ENCODE measurements around the gene STK32A. TPM values are rescaled to one million over a fixed set of nuclear protein-coding genes. Genes with fewer than 3 reads are reported as not detected.

Gene STK32A
- total and polyA plus RNA-seq, 9 of the 15 experiments (the other 6 are each of a cell fraction or from before 2014, with no cell fraction given) = not detected

GRCh38 chr5:147411359-147412319 is 176.8 kb downstream of the STK32A start (continued):
- TF ChIP-seq TCF15 (CRISPR knock-in tag; IDR thresholded peaks at IDR 0.05) (no peak), CREM (IDR thresholded peaks at IDR 0.05; ENCODE audit: low read depth) (no peak), KDM1A (IDR thresholded peaks at IDR 0.05) (no peak)

GRCh38 chr5:147412561-147412960 is 177.7 kb downstream of the STK32A start:
- CTCF ChIA-PET (ENCODE audit: low intra/inter-chr PET ratio) = no interaction called here
- Histone ChIP-seq H3K9ac (ENCODE audit: insufficient read depth in 1 of 2, low read depth in 2 of 2, low read length in 2 of 2) (no peak overlapping the region), H3K4me1 (replicated peaks in 1 of 2; ENCODE audit: control insufficient read depth in 2 of 2, insufficient read depth in 2 of 2, low read length in 2 of 2) (no peaks in the 10 kb centered on the region), H3K27me3 (ENCODE audit: control insufficient read depth in 2 of 2, insufficient read depth in 2 of 2, low read length in 2 of 2) (no peaks in the 10 kb centered on the region), H3K79me2 (ENCODE audit: control insufficient read depth, insufficient read depth, low read length) (no peaks in the 10 kb centered on the region), H3K27ac (ENCODE audit: extremely low read depth, low read depth, low read length) (no peak overlapping the region), H3K36me3 (ENCODE audit: control insufficient read depth, insufficient read depth, low read length) (no peaks in the 10 kb centered on the region), H3K4me2 (ENCODE audit: insufficient read depth, low read length) (no peak overlapping the region), H3K4me3 (no peak overlapping the region), H2AFZ (ENCODE audit: low read depth, low read length) (no peak overlapping the region), H4K20me1 (replicated peaks; ENCODE audit: control insufficient read depth, insufficient read depth, low read length) (no peaks in the 10 kb centered on the region), H3K9me3 (replicated peaks; ENCODE audit: control insufficient read depth, insufficient read depth, low read depth, low read length) (no peaks in the 10 kb centered on the region), H3K9me1 (ENCODE audit: control insufficient read depth, insufficient read depth, low read length) (no peaks in the 10 kb centered on the region)
- ATAC-seq (no peak), DNase-seq (ENCODE audit: extremely low read depth in 1 of 4, low spot score in 3 of 4) (no peak), FAIRE-seq (no peak)
- no TSS peak for BruUV-seq (replicated peaks)
- POLR2A ChIA-PET = interaction anchor here (0.6 kb wide), 1 partner anchor 20 kb away, joined by 3 read pairs; no protein-coding TSS in a partner anchor
- in situ Hi-C loops (cut with MboI) (no loop called here), intact Hi-C loops (cut with micrococcal nuclease) (no loop called here)
- 0% methylated on average over 2 of the region's 2 CpGs for WGBS (ENCODE audit: insufficient coverage, low coverage, missing lambda C conversion rate)
- TF ChIP-seq POLR2H (tag; IDR thresholded peaks at IDR 0.05; ENCODE audit: low read depth) (no peak), TARDBP (IDR thresholded peaks at IDR 0.05) (no peak), ZBTB5 (IDR thresholded peaks at IDR 0.05) (no peak), CREB3 (tag; conservative IDR thresholded peaks at IDR 0.05; ENCODE audit: low read depth) (no peak), LEF1 (IDR thresholded peaks at IDR 0.05) (no peak), SIX5 (IDR thresholded peaks at IDR 0.05; ENCODE audit: borderline replicate concordance in 1 of 2, insufficient read depth in 1 of 2, low read depth in 1 of 2, low read length in 2 of 2) (no peak), CBX5 (IDR thresholded peaks at IDR 0.05; ENCODE audit: borderline replicate concordance, low read depth) (no peak), USF1 (CRISPR knock-in tag; IDR thresholded peaks at IDR 0.05) (no peak), RBFOX2 (IDR thresholded peaks at IDR 0.05; ENCODE audit: low read depth, low read length) (no peak), ZBTB2 (IDR thresholded peaks at IDR 0.05) (no peak), MECOM (CRISPR knock-in tag; IDR thresholded peaks at IDR 0.05) (no peak)
